SH-SY5Y (cell line): ENCODE measurements around the gene PITPNC1.
A peak's percentile ranks its signal among the peaks of the same experiment; 100 is the strongest.

Experiments used
- GATA2 ChIP-seq: IDR thresholded peaks from 2 replicates; pipeline ENCODE4 v1.6.1; 2011; ENCODE audit warnings: mild to moderate bottlenecking, low read depth, low read length
- GATA3 ChIP-seq: IDR thresholded peaks from 2 replicates; pipeline ENCODE4 v1.6.1; 2011; ENCODE audit warnings: low read depth, mild to moderate bottlenecking, low read length, moderate library complexity

The PITPNC1 gene

GRCh38 chr17:67637901-67638641, 261.0 kb downstream of the PITPNC1 start:
- TF ChIP-seq GATA3: no peak
- TF ChIP-seq GATA2: no peak

GRCh38 chr17:67638871-67639270, 261.8 kb downstream of the PITPNC1 start:
- TF ChIP-seq GATA3: no peak
- no peak for TF ChIP-seq GATA2

GRCh38 chr17:67639555-67639954, 262.5 kb downstream of the PITPNC1 start:
- no peak for TF ChIP-seq GATA2
- no peak for TF ChIP-seq GATA3

GRCh38 chr17:67639979-67640378, 262.9 kb downstream of the PITPNC1 start:
- TF ChIP-seq GATA2: no peak
- TF ChIP-seq GATA3: no peak

GRCh38 chr17:67642488-67642887, 265.4 kb downstream of the PITPNC1 start:
- TF ChIP-seq GATA2 (no peak), GATA3 (no peak)

GRCh38 chr17:67644061-67644460, 267.0 kb downstream of the PITPNC1 start:
- no peak for TF ChIP-seq GATA3
- no peak for TF ChIP-seq GATA2

GRCh38 chr17:67646472-67646871, 269.4 kb downstream of the PITPNC1 start:
- TF ChIP-seq GATA3: no peak
- no peak for TF ChIP-seq GATA2

- TF ChIP-seq GATA2 (no peak), GATA3 (no peak)
Observed at GRCh38 chr17:67647482-67647881, 270.4 kb downstream of the PITPNC1 start.

- TF ChIP-seq GATA3 (no peak), GATA2 (peak; percentile 17; the same call in 1 of the 2 replicates)
Observed at GRCh38 chr17:67648032-67648905, 271.2 kb downstream of the PITPNC1 start.

GRCh38 chr17:67649891-67650290, 272.8 kb downstream of the PITPNC1 start:
- TF ChIP-seq GATA2: no peak
- no peak for TF ChIP-seq GATA3

- TF ChIP-seq GATA2 (no peak), GATA3 (no peak)
Observed at GRCh38 chr17:67652433-67652832, 275.4 kb downstream of the PITPNC1 start.

GRCh38 chr17:67655478-67656148, 278.5 kb downstream of the PITPNC1 start:
- TF ChIP-seq GATA3 (no peak), GATA2 (no peak)

GRCh38 chr17:67656494-67657203, 279.6 kb downstream of the PITPNC1 start:
- TF ChIP-seq GATA2: no peak
- TF ChIP-seq GATA3: no peak

- TF ChIP-seq GATA3 (no peak), GATA2 (no peak)
Observed at GRCh38 chr17:67657596-67657995, 280.5 kb downstream of the PITPNC1 start.

GRCh38 chr17:67658265-67658664, 281.2 kb downstream of the PITPNC1 start:
- TF ChIP-seq GATA3 (no peak), GATA2 (no peak)
